ENCODE measurements around the gene CCDC51.

CCDC51 gene

DNA sequence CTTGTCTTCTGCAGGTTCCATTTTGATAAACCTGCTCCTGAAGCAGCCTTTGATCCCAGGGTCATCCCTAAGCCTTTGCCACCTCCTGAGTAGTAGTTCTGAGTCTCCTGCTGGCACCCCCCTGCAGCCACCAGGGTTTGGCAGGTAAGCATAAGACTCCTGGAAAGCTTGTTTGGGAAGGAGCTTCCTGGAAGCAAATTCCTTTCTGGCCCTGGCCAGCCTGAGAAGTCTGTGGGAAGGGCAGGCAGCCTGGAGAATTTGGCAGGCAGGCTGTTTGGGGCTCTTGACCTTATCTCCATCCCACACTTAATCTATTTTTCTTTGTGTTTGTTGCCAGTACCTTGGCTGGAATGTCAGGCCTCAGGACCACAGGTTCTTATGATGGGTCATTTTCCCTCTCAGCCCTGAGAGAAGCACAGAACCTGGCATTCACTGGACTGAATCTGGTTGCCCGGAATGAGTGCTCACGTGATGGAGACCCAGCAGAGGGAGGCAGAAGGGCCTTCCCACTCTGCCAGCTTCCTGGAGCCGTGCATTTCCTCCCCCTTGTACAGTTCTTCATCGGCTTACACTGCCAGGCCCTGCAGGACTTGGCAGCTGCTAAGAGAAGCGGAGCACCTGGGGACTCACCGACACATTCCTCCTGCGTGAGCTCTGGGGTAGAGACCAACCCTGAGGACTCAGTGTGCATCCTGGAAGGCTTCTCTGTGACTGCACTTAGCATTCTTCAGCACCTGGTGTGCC is 20.0 kb upstream of the CCDC51 start:
- TF ChIP-seq, protein P1, sequence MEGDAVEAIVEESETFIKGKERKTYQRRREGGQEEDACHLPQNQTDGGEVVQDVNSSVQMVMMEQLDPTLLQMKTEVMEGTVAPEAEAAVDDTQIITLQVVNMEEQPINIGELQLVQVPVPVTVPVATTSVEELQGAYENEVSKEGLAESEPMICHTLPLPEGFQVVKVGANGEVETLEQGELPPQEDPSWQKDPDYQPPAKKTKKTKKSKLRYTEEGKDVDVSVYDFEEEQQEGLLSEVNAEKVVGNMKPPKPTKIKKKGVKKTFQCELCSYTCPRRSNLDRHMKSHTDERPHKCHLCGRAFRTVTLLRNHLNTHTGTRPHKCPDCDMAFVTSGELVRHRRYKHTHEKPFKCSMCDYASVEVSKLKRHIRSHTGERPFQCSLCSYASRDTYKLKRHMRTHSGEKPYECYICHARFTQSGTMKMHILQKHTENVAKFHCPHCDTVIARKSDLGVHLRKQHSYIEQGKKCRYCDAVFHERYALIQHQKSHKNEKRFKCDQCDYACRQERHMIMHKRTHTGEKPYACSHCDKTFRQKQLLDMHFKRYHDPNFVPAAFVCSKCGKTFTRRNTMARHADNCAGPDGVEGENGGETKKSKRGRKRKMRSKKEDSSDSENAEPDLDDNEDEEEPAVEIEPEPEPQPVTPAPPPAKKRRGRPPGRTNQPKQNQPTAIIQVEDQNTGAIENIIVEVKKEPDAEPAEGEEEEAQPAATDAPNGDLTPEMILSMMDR (IDR thresholded peaks at IDR 0.05): no peak

DNA sequence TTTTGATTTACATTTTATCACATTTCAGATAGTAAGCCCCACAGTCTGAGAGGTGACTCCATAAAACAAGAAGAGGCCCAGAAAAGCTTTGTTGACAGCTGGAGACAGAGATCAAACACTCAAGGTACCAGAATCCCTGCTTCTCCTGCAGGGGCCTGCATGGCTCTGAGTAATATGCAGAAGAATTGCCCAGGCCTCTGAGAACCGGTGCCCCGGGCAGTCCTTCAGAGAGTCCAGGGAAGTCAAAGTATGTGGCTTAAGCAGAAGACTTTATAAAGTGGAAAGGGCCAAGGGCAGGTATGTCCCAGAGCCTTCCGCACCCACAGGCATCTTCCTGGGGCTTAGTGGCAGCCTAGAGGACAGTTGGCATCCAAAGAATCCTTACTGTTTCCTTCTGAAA is 19.4 kb upstream of the CCDC51 start:
- TF ChIP-seq, protein P1 (IDR thresholded peaks at IDR 0.05): no peak

DNA sequence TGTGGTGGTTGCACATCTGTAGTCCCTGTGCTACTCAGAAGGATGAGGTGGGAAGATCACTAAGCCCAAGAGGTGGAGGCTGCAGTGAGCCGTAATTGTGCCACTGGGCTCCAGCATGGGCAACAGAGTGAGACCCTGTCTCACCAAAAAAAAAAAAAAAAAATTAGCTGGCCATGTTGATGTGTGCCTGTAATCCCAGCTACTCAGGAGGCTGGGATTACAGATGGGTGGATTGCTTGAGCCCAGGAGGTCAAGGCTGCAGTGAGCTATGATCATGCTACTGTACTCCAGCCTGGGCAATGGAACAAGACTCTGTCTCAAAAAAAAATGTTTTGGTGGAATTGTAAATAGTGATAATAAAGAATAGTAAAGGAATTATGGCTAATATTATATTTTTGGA is 16.5 kb upstream of the CCDC51 start:
- TF ChIP-seq, protein P1 (IDR thresholded peaks at IDR 0.05): no peak

DNA sequence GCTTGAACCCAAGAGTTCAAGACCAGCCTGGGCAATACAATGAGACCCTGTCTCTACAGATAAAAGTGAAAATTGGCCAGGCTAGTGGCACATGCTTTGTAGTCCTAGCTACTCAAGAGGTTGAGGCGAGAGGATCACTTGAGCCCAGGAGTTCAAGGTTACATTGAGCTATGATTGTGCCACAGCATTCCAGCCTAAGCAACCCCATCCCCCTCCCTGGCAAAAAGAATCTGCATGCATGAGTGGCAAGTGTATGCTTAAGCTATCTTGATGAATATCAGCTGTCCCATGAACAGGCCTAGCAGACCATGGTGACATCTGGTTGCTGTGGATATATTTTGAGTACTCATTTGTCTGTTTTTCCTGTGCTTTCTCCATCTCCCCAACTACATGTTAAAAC is 11.4 kb upstream of the CCDC51 start:
- TF ChIP-seq, protein P1 (IDR thresholded peaks at IDR 0.05): no peak

DNA sequence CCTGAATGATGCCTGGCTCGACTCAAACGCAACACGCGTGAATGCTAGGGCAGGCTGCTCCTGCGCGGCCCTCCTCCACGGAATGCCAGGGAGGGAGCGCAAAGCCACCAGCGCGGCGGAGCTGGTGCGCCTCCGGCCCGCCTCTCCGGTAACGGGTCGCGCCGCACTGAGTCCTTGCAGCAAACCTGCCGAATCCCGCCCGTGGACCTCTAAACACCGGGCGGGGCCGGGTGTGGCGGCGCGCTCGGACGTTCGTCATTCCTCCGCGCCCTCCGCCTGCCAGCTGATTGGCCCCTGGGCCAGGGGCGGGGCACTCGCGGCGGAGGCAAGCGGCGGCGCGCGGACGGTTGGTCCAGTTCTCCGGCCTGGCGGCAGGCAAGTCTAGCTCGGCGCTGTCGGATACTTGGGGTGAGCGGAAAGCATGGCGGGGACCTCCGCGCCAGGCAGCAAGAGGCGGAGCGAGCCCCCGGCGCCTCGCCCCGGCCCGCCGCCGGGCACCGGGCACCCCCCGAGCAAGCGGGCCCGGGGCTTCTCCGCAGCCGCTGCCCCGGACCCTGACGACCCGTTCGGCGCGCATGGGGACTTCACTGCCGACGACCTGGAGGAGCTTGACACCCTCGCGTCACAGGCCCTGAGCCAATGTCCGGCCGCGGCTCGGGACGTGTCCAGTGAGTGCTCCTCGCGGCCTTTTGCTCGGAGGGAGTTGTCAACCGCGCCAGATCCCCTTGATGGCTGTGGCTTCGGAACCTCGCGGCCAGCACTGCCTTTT is 6.7 kb upstream of the CCDC51 start, which contains the start of gene ATRIP:
TSS of gene ATRIP (plus strand) at position 313 of the 769 bp plus-strand sequence. CDS start at position 422, 109 bp downstream.
- TF ChIP-seq, protein P1 (IDR thresholded peaks at IDR 0.05): no peak

DNA sequence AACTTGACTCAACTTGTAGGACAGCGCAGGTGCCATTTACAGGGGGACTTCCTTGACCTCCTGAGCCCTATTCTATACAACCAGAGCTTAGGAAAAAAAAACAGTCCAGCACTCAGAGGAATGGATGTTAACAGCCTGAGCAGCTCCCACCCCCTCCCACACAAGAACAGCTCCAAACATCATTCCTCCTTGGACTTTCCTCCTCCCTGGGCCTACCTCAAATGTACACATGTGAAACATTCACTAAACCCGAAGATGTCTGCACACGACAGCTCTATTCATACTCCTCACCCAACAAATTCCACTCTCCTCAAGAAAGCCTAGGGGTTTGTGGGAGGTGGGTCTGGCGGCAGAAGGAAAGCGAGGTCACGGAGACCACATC is 6.1 kb upstream of the CCDC51 start:
- TF ChIP-seq, protein P1 (IDR thresholded peaks at IDR 0.05): no peak

DNA sequence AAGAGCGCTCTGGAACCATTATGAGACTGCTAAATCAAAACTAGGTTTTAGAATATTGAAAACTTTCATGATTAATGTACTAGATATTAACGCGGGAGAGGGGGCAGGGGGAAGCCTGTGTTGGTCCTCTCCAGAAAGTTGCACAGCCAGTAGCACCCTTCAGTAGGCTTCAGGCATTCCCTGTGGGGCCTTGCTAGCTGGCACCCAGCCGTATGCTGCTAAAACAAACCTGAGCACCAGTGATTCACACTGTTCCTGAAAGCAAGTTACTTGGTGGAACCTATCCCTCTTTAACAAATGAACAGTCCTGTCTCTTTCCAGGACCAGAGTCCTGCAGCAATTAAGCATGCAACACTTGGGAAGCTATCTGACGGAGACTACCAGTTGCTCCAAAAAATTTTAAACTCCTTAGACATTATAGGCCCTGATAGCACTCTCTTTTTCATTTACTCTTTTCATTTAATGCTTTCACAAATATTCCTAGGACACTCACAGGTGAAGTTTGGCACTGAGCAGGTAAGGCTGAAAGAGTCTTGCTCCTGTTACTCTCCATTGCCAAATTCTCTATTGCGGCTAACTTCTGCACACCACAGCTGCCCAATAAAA is 5.5 kb upstream of the CCDC51 start:
- TF ChIP-seq, protein P1 (IDR thresholded peaks at IDR 0.05): no peak
